Cardiac muscle cell (in vitro differentiated cells and primary cell): ENCODE measurements around the gene ZNF682. TPM values are rescaled to one million over a fixed set of nuclear protein-coding genes. Genes with fewer than 3 reads are reported as not detected.
A peak's percentile ranks its signal among the peaks of the same experiment; 100 is the strongest.
"Not testable (repeated sequence)": the region's sequence is repeated elsewhere in the genome, so short reads cannot be mapped to it uniquely, and the experiment has no call there.

Source experiments
- DNase-seq, 2 donors: peaks; one replicate each; pipeline versions ENCODE4 v3.0.0 to v3.0.0-alpha.2; 2010 to 2017; ENCODE audit warnings: low read depth in 1 of 2, low spot score in 1 of 2
- H3K27ac ChIP-seq: fragments of 200-600 bp; sonication (generic); 2 replicates; pipeline ENCODE4 v1.5.1; 2016
- H3K27me3 ChIP-seq: fragments of 200-600 bp; sonication (generic); 2 replicates; pipeline ENCODE4 v1.6.0; 2016; ENCODE audit warnings: control low read depth
- H3K36me3 ChIP-seq: fragments of 200-600 bp; sonication (generic); 2 replicates; pipeline ENCODE4 v1.5.1; 2016; ENCODE audit warnings: control low read depth
- H3K4me1 ChIP-seq: fragments of 200-600 bp; sonication (generic); 2 replicates; pipeline ENCODE4 v1.8.1; 2017; ENCODE audit warnings: low read depth, mild to moderate bottlenecking, mixed run types
- H3K4me3 ChIP-seq: fragments of 200-600 bp; sonication (generic); 2 replicates; pipeline ENCODE4 v1.5.1; 2016; ENCODE audit warnings: mild to moderate bottlenecking
- H3K9me3 ChIP-seq: fragments of 200-600 bp; sonication (generic); 2 replicates; pipeline ENCODE4 v1.5.1; 2017; ENCODE audit warnings: low read depth, mild to moderate bottlenecking, control low read depth
- polyA plus RNA-seq: library from polyadenylated mRNA; unstranded; fragments of >200 nt; fragmentation: Nextera tagmentation; extraction: Ambion mirVana; gene quantifications from 2 replicates; pipeline ENCODE4 v1.2.1, GENCODE V29; 2016
- total RNA-seq: library from RNA; depleted of rRNA; stranded (reverse); fragments of >200 nt; gene quantifications from 2 replicates; pipeline ENCODE4 v1.2.3, GENCODE V29; 2016
- TF ChIP-seq, protein P1 (sequence below): IDR thresholded peaks from 2 replicates; pipeline ENCODE4 v1.5.1; 2012; ENCODE audit warnings: low read depth, mild to moderate bottlenecking, low read length

Gene ZNF682
- total and polyA plus RNA-seq, 2 experiments from 2014 or later: 11.9 to 16.8 TPM

DNA sequence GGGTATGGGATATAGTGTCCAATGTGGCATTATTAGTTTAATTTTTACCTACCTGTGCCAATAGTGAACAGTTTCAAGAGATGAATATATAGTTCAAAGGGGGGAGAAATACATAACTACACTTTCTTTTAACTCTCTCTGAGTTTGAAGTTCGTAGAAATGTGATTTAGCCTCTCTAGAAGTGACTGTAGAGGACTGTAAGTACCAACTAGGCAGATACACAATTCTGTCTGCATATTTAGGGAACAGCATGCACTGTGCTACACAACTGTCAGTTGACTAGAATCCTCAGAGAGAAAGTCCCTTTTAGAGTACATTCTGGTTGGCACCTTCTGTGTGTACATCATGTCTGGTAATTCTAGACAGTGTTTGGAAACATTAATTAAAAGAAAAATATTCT is 21.0 kb upstream of the ZNF682 start:
- no peak overlapping the region for H3K27ac ChIP-seq
- H3K4me3 ChIP-seq: no peak overlapping the region
- H3K4me1 ChIP-seq: no peaks in the 10 kb centered on the region
- H3K36me3 ChIP-seq: no peaks in the 10 kb centered on the region
- H3K9me3 ChIP-seq: no peaks in the 10 kb centered on the region
- TF ChIP-seq, protein P1, sequence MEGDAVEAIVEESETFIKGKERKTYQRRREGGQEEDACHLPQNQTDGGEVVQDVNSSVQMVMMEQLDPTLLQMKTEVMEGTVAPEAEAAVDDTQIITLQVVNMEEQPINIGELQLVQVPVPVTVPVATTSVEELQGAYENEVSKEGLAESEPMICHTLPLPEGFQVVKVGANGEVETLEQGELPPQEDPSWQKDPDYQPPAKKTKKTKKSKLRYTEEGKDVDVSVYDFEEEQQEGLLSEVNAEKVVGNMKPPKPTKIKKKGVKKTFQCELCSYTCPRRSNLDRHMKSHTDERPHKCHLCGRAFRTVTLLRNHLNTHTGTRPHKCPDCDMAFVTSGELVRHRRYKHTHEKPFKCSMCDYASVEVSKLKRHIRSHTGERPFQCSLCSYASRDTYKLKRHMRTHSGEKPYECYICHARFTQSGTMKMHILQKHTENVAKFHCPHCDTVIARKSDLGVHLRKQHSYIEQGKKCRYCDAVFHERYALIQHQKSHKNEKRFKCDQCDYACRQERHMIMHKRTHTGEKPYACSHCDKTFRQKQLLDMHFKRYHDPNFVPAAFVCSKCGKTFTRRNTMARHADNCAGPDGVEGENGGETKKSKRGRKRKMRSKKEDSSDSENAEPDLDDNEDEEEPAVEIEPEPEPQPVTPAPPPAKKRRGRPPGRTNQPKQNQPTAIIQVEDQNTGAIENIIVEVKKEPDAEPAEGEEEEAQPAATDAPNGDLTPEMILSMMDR: no peak
- no peaks in the 10 kb centered on the region for H3K27me3 ChIP-seq
- no peak for DNase-seq

DNA sequence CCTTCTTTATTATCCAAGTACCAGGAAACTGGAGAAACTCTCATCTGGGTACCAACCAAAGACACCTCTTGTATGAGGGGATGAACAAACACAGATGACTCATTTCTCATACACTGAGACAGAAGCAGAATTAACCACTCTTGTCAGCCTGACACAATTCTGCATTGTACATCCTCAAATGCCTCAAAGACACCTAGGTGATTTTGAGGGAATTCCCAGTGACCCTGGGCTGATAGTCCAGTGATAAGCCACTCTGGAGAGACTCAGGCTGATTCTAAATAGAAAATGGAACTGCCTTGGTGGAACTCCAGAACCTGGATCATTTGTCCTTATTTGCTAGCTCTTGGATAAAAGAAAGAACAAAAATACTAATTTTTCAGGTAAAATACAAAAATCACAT is 19.4 kb upstream of the ZNF682 start:
- H3K4me3 ChIP-seq, H3K9me3 ChIP-seq, DNase-seq, H3K36me3 ChIP-seq, H3K27me3 ChIP-seq, H3K27ac ChIP-seq, H3K4me1 ChIP-seq: not testable (repeated sequence)

DNA sequence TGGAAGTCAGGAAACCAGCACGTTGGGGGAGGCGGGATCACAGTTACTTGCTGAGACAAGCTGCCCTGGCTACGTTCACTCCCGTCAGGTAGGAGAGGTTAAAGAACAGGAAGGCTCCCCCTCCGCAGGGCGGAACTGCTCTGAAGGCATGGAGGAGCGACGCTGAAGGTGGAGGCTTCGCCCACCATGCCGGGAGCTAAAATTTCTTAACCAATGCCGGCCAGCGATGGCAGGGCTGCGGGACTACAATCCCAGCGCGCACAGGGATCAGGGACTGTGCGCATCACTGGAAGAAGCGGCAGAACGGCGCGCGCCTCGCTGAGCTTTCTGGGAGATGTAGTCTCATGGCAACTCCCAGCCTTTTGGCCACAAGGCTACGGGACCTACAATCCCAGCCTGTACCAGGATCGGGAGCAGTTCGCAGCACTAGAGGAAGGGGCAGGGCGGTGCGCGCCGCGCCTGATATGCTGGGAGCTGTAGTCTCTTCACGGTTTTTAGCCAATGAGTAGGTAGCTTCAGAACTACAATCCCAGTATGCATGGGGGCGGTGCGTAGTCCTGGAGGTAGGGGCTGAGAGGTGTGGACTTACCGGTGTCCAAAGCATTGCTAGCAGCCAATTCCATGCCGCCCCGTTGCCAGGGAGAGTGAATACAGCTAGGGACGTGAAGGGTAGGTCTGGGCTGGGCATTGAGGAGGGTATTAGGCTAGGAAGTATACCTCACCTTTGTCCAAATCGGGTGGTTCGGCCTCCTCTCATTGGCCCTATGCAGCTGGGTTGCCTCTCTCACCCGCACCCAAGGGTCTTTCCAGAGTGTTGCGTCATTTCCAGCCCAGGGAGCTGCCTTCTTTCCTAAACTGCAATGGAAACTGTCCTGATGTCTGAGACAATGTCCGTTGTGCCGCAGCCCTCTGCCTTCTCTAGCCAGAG is 12.8 kb upstream of the ZNF682 start:
- H3K4me3 ChIP-seq: peak overlapping the region; percentile 48
- peak overlapping the region; percentile 80 for H3K27ac ChIP-seq
- DNase-seq: peak; percentile 98 to 100
- H3K27me3 ChIP-seq: no peaks in the 10 kb centered on the region
- H3K36me3 ChIP-seq: no peaks in the 10 kb centered on the region
- no peaks in the 10 kb centered on the region for H3K9me3 ChIP-seq
- TF ChIP-seq, protein P1: no peak
- no peaks in the 10 kb centered on the region for H3K4me1 ChIP-seq

DNA sequence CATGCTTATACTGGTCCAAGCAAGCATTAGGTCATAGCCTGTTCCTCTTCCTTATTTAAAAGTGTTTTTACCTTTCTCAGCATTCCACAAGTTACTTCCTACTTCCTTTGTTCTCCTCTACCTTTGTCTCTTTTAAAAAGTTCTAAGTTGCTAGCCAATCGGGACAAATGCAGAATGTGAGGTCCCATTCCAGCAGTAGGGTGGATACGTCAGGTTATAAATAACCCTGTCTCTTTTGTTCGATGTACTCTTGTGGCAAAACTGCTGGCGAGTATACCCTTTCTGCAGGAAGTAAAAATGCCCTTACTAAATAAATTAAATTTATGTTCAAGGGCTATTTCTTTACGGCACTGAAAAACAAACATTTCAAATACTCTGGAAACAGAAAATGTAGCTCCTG is 6.4 kb upstream of the ZNF682 start:
- H3K4me1 ChIP-seq: peaks cover 26% of the 10 kb centered on the region
- H3K27ac ChIP-seq: peak overlapping the region; percentile 73

DNA sequence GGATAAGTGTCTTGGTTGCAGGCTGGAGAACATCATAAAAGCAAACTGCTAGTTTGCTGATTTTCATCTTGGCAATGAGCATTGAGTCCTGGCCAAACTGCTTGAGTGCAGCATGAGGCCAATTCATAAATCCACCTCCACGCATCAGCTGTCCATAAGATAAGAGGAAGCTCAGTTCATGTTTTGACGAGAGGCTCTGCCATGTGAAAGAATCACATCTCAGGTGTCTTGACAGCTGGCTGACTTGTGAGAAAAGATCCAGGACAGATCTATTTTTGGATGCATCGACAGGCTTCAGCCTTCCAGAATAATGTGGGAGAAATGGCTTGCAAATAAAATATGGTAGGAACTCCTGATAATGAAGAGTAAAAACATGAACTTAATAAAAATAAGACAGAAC is 5.4 kb upstream of the ZNF682 start:
- H3K36me3 ChIP-seq: no peaks in the 10 kb centered on the region
- H3K27ac ChIP-seq: peak overlapping the region; percentile 73
- H3K4me1 ChIP-seq: peaks cover 26% of the 10 kb centered on the region
- H3K9me3 ChIP-seq: no peaks in the 10 kb centered on the region
- TF ChIP-seq, protein P1: no peak
- H3K4me3 ChIP-seq: no peak overlapping the region
- DNase-seq: peak in 1 of 2 donors; percentile 16
- no peaks in the 10 kb centered on the region for H3K27me3 ChIP-seq

More for the DNA sequence above, 6.4 kb upstream of the ZNF682 start:
- H3K27me3 ChIP-seq, DNase-seq, H3K9me3 ChIP-seq, H3K4me3 ChIP-seq, H3K36me3 ChIP-seq: not testable (repeated sequence)

DNA sequence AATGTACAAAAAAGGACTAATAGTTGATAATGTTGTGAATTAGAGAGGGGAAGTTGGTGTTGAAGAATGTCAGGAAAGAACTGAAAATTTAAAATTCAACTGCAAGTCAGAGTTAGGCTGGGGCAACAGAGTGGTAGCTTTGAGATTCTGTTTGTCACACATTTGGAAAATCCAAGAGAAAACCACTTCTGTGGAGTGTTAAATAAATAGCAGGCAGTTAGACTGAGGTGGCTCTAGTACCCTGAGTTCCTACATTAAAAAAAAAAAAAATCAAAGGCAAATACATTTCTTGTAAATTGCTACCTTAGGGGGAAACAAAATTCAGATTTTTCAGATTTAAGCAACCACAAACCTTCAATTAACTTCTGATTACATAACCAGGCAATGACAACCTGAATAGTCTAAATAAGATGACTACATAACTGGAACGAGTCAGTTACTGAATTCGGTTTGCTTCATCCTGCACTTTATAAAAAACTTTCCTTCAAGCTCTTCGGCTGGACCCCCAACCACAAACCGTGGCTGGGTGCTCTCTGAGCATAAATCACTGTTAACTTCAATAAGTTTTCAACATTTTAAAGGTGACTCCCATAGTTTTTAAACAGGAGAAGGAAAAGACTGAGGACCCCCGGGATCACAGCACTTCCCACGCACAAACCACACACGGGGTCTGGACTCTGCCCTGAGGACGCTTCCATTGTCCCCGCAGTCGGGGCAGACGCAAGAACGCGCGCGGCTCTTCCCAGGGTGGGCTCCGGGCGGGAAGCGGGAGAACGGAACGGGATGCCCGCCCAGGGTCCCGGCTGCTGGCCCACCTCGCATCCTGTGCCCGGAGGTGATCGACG is 725 bp downstream of the ZNF682 start:
- peak overlapping the region; percentile 91 for H3K4me3 ChIP-seq
- H3K27ac ChIP-seq: peak overlapping the region; percentile 88
- TF ChIP-seq, protein P1: no peak
- H3K36me3 ChIP-seq: no peaks in the 10 kb centered on the region
- H3K27me3 ChIP-seq: no peaks in the 10 kb centered on the region
- no peak for DNase-seq
- no peaks in the 10 kb centered on the region for H3K9me3 ChIP-seq
- no peaks in the 10 kb centered on the region for H3K4me1 ChIP-seq
